Measurements from ENCODE around the gene SLFN14. TPM values are rescaled to one million over a fixed set of nuclear protein-coding genes. Genes with fewer than 3 reads are reported as not detected.
"Not testable (repeated sequence)": the region's sequence is repeated elsewhere in the genome, so short reads cannot be mapped to it uniquely, and the experiment has no call there.

The SLFN14 gene
- total and polyA plus RNA-seq, 2 donors (not counting 1 experiment from before 2014, with no cell fraction given) = not detected

DNA sequence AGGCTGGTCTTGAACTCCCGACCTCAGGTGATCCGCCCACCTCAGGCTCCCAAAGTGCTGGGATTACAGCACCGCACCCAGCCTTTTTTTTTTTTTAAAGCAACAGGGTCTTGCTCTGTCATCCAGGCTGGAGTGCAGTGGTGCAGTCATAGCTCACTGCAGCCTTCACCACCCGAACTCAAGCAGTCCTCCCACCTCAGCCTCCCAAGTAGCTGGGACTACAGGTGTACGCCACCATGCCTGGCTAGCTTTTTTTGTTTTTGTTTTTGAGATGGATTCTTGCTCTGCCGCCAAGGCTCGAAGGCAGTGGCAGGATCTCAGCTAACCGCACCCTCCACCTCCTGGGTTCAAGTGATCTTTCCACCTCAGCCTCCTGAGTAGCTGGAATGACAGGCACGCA, 25.2 kb downstream of the SLFN14 start:
- H3K27me3 Mint-ChIP-seq; H3K27ac ChIP-seq (ENCODE audit: low read length in 2 of 2); H3K9ac ChIP-seq (ENCODE audit: low read length); H3K79me2 ChIP-seq (ENCODE audit: control insufficient read depth, insufficient read depth, low read length); H3K27me3 ChIP-seq (replicated peaks in 1 of 4; ENCODE audit: control extremely low read depth in 1 of 4, control insufficient read depth in 3 of 4, insufficient read depth in 4 of 4, low read length in 3 of 4); H3K4me3 ChIP-seq (ENCODE audit: control extremely low read depth in 1 of 5, extremely low read depth in 1 of 5, insufficient read depth in 1 of 5, low read depth in 2 of 5, low read length in 4 of 5); DNase-seq; H3K4me3 Mint-ChIP-seq; H3K27ac Mint-ChIP-seq; H3K9me3 ChIP-seq (ENCODE audit: control extremely low read depth in 1 of 3, control insufficient read depth in 2 of 3, insufficient read depth in 1 of 3, low read length in 2 of 3); ATAC-seq (ENCODE audit: low read depth); H2AFZ ChIP-seq (ENCODE audit: insufficient read depth, low read depth, low read length, poor library complexity, severe bottlenecking); H4K20me1 ChIP-seq (ENCODE audit: control insufficient read depth, insufficient read depth, low read length, poor library complexity, severe bottlenecking); H3K4me2 ChIP-seq (replicated peaks; ENCODE audit: low read depth, low read length, poor library complexity, severe bottlenecking); H3K36me3 ChIP-seq (replicated peaks in 1 of 2; ENCODE audit: control extremely low read depth in 1 of 2, control insufficient read depth in 1 of 2, extremely low read depth in 1 of 2, insufficient read depth in 2 of 2, low read length in 1 of 2); H3K9me3 Mint-ChIP-seq (ENCODE audit: insufficient read depth): not testable (repeated sequence)
- ChIA-PET POLR2A (interaction anchor here (0.7 kb wide), 2 partner anchors 14 to 223 kb away, joined by 5 to 9 read pairs; no protein-coding TSS in a partner anchor), CTCF (interaction anchor here (0.7 to 12.8 kb wide), 7 partner anchors 47 to 365 kb away, joined by 3 to 360 read pairs (median 4); no protein-coding TSS in a partner anchor)
- WGBS (ENCODE audit: insufficient coverage) = 100% methylated on average over 3 of the region's 9 CpGs
- peaks cover 11 to 13% of the 10 kb centered on the region in 2 donors for H3K4me1 ChIP-seq (ENCODE audit: control insufficient read depth in 2 of 2, insufficient read depth in 2 of 2, low read length in 2 of 2)
- H3K4me1 Mint-ChIP-seq = peaks cover 24% of the 10 kb centered on the region
- intact Hi-C loops (cut with micrococcal nuclease) = loop anchor here (10.0 kb wide), 1 partner anchor 1111 kb away; no protein-coding TSS in a partner anchor

DNA sequence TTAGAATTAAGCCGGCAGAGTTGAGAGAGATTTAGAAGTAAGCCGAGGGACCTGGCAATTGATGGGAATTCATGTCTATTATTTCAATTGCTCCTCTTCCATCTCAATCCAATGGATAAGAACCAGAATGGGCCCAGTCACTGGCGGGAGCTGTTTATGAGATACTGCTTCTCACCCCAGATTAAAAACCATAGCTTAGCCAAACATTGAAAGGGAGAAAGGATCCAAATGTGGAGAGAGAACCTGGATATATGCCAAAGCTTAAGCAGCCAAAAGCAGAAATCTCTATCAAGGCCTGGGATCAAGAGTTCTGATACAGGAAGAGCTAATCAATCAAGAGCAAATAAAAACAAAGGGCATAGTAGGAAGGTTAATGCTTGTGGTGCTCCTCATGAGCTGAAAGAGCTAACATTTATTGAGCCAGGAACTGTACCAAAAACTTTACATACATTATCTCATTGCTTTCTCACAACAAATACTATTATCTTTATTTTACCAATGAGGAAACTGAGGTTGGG, 26.0 kb downstream of the SLFN14 start:
- Histone ChIP-seq H3K9me3 (ENCODE audit: control extremely low read depth in 1 of 3, control insufficient read depth in 2 of 3, insufficient read depth in 1 of 3, low read length in 2 of 3) (no peaks in the 10 kb centered on the region), H4K20me1 (ENCODE audit: control insufficient read depth, insufficient read depth, low read length, poor library complexity, severe bottlenecking) (no peaks in the 10 kb centered on the region), H2AFZ (ENCODE audit: insufficient read depth, low read depth, low read length, poor library complexity, severe bottlenecking) (no peak overlapping the region), H3K27ac (ENCODE audit: low read length in 2 of 2) (no peak overlapping the region), H3K36me3 (replicated peaks in 1 of 2; ENCODE audit: control extremely low read depth in 1 of 2, control insufficient read depth in 1 of 2, extremely low read depth in 1 of 2, insufficient read depth in 2 of 2, low read length in 1 of 2) (no peaks in the 10 kb centered on the region), H3K4me2 (replicated peaks; ENCODE audit: low read depth, low read length, poor library complexity, severe bottlenecking) (no peak overlapping the region), H3K4me1 (ENCODE audit: control insufficient read depth in 2 of 2, insufficient read depth in 2 of 2, low read length in 2 of 2) (peaks cover 3 to 5% of the 10 kb centered on the region in 2 donors), H3K4me3 (ENCODE audit: control extremely low read depth in 1 of 5, extremely low read depth in 1 of 5, insufficient read depth in 1 of 5, low read depth in 2 of 5, low read length in 4 of 5) (no peak overlapping the region), H3K79me2 (ENCODE audit: control insufficient read depth, insufficient read depth, low read length) (no peaks in the 10 kb centered on the region), H3K27me3 (replicated peaks in 1 of 4; ENCODE audit: control extremely low read depth in 1 of 4, control insufficient read depth in 3 of 4, insufficient read depth in 4 of 4, low read length in 3 of 4) (no peaks in the 10 kb centered on the region), H3K9ac (ENCODE audit: low read length) (no peak overlapping the region)
- intact Hi-C loops (cut with micrococcal nuclease) = loop anchor here (10.0 kb wide), 1 partner anchor 1110 kb away; no protein-coding TSS in a partner anchor
- DNase-seq = no peak
- ATAC-seq (ENCODE audit: low read depth) = no peak
- no peaks in the 10 kb centered on the region for H3K9me3 Mint-ChIP-seq (ENCODE audit: insufficient read depth)
- ChIA-PET POLR2A (interaction anchor here (0.7 kb wide), 2 partner anchors 223 to 352 kb away, joined by 3 to 5 read pairs; no protein-coding TSS in a partner anchor), CTCF (interaction anchor here (0.7 to 12.8 kb wide), 14 partner anchors 13 to 367 kb away, joined by 3 to 360 read pairs (median 4); partner anchors contain the start of gene SLFN13)
- H3K27ac Mint-ChIP-seq = no peak overlapping the region
- peaks cover 18% of the 10 kb centered on the region for H3K4me1 Mint-ChIP-seq
- no peak overlapping the region for H3K4me3 Mint-ChIP-seq
- H3K27me3 Mint-ChIP-seq = no peaks in the 10 kb centered on the region
- no peak for TF ChIP-seq EZH2 (IDR thresholded peaks at IDR 0.05; ENCODE audit: borderline replicate concordance, insufficient read depth, low read depth, low read length, poor library complexity, severe bottlenecking)
- TF ChIP-seq, protein P1, sequence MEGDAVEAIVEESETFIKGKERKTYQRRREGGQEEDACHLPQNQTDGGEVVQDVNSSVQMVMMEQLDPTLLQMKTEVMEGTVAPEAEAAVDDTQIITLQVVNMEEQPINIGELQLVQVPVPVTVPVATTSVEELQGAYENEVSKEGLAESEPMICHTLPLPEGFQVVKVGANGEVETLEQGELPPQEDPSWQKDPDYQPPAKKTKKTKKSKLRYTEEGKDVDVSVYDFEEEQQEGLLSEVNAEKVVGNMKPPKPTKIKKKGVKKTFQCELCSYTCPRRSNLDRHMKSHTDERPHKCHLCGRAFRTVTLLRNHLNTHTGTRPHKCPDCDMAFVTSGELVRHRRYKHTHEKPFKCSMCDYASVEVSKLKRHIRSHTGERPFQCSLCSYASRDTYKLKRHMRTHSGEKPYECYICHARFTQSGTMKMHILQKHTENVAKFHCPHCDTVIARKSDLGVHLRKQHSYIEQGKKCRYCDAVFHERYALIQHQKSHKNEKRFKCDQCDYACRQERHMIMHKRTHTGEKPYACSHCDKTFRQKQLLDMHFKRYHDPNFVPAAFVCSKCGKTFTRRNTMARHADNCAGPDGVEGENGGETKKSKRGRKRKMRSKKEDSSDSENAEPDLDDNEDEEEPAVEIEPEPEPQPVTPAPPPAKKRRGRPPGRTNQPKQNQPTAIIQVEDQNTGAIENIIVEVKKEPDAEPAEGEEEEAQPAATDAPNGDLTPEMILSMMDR (IDR thresholded peaks at IDR 0.05) = no peak
- no CpG with 5 or more reads among the region's 3 CpGs for WGBS (ENCODE audit: insufficient coverage)

All from B cell (primary cell).